ENCODE measurements around the gene SPSB4. TPM values are rescaled to one million over a fixed set of nuclear protein-coding genes. Genes with fewer than 3 reads are reported as not detected.

Gene SPSB4
- total and polyA plus RNA-seq, 2 of the 8 experiments (the other 6 are each of a cell fraction or from before 2014, with no cell fraction given) = 15.1 to 17.2 TPM

GRCh38 chr3:141125351-141125750 is 74.2 kb downstream of the SPSB4 start (continued):
- TF ChIP-seq EP300 (IDR thresholded peaks at IDR 0.05; ENCODE audit: borderline replicate concordance in 1 of 2, low read depth in 2 of 2, low read length in 2 of 2) (no peak), YY1 (IDR thresholded peaks at IDR 0.05; ENCODE audit: low read depth, low read length) (no peak), SIN3A (conservative IDR thresholded peaks at IDR 0.05 in 1 of 2, IDR thresholded peaks at IDR 0.05 in 1 of 2; ENCODE audit: low read depth in 1 of 2, low read length in 2 of 2) (no peak), SRF (IDR thresholded peaks at IDR 0.05; ENCODE audit: low read depth, low read length) (no peak), ZNF274 (IDR thresholded peaks at IDR 0.05; ENCODE audit: borderline replicate concordance, extremely low read depth, low read length) (no peak)

Data from H1 (cell line).